Common myeloid progenitor, CD34-positive (primary cell): ENCODE data around the gene ACOD1.

Experiments used
- CTCF ChIA-PET: fragments of 350-600 bp; sonication (Branson Sonifier 250); formaldehyde crosslinking; loops from one replicate; lab custom pipeline; 2021; ENCODE audit warnings: antibody characterized with exemption; lab: Charles Lee
- POLR2A ChIA-PET: fragments of 350-600 bp; sonication (Branson Sonifier 250); formaldehyde crosslinking; loops from one replicate; lab custom pipeline; 2021; ENCODE audit warnings: antibody characterized with exemption; lab: Charles Lee
- DNase-seq, 3 donors: peaks; one replicate each; pipeline versions ENCODE4 v3.0.0 to v3.0.0-alpha.2; 2013
- H3K27ac ChIP-seq, 2 experiments: 1 replicate in 1 of 2; 2 replicates in 1 of 2; pipeline ENCODE4 v1.7.0; 2013; ENCODE audit warnings: inconsistent platforms in 2 of 2, low read length in 2 of 2, mild to moderate bottlenecking in 2 of 2, low read depth in 1 of 2, moderate library complexity in 1 of 2; ENCODE audit not compliant: severe bottlenecking in 2 of 2, insufficient read depth in 1 of 2, poor library complexity in 1 of 2
- H3K27me3 ChIP-seq, 5 experiments: replicated peaks in 2 of 5; 1 replicate in 3 of 5; 2 replicates in 2 of 5; pipeline versions ENCODE4 v1.6.1 to v1.7.0; 2013; ENCODE audit warnings: low read length in 4 of 5, mild to moderate bottlenecking in 2 of 5, moderate library complexity in 2 of 5, inconsistent platforms in 1 of 5; ENCODE audit not compliant: insufficient read depth in 5 of 5, control insufficient read depth in 4 of 5
- H3K36me3 ChIP-seq, 4 experiments: 1 replicate in 2 of 4; 2 replicates in 2 of 4; pipeline versions ENCODE4 v1.6.1 to v1.7.0; 2013; ENCODE audit warnings: low read length in 3 of 4, control low read depth in 1 of 4, mild to moderate bottlenecking in 1 of 4; ENCODE audit not compliant: control insufficient read depth in 4 of 4, insufficient read depth in 4 of 4
- H3K4me1 ChIP-seq, 4 experiments: 1 replicate in 3 of 4; 2 replicates in 1 of 4; pipeline versions ENCODE4 v1.6.1 to v1.7.1; 2013; ENCODE audit warnings: low read length in 3 of 4, mild to moderate bottlenecking in 3 of 4, control low read depth in 1 of 4, inconsistent platforms in 1 of 4, moderate library complexity in 1 of 4; ENCODE audit not compliant: control insufficient read depth in 4 of 4, insufficient read depth in 4 of 4; ENCODE audit errors: control extremely low read depth in 1 of 4
- H3K4me3 ChIP-seq, 7 experiments: 1 replicate in 4 of 7; 2 replicates in 3 of 7; pipeline versions ENCODE4 v1.5.1 to v1.7.0; 2013; ENCODE audit warnings: mild to moderate bottlenecking in 7 of 7, low read length in 6 of 7, moderate library complexity in 6 of 7, inconsistent platforms in 2 of 7, low read depth in 2 of 7, control low read depth in 1 of 7; ENCODE audit not compliant: insufficient read depth in 4 of 7, control insufficient read depth in 1 of 7; ENCODE audit errors: extremely low read depth in 1 of 7
- H3K9me3 ChIP-seq, 5 experiments: 1 replicate in 4 of 5; 2 replicates in 1 of 5; pipeline versions ENCODE4 v1.6.1 to v1.7.1; 2013; ENCODE audit warnings: low read length in 4 of 5, mild to moderate bottlenecking in 2 of 5, inconsistent platforms in 1 of 5, low read depth in 1 of 5, moderate library complexity in 1 of 5; ENCODE audit not compliant: control insufficient read depth in 4 of 5, insufficient read depth in 2 of 5; ENCODE audit errors: control extremely low read depth in 1 of 5
- WGBS: methylation state at CpG from one replicate; pipeline ENCODE4 v1.1.5; 2013; ENCODE audit not compliant: insufficient coverage; 5-methylcytosine and 5-hydroxymethylcytosine counted together

The ACOD1 gene

DNA sequence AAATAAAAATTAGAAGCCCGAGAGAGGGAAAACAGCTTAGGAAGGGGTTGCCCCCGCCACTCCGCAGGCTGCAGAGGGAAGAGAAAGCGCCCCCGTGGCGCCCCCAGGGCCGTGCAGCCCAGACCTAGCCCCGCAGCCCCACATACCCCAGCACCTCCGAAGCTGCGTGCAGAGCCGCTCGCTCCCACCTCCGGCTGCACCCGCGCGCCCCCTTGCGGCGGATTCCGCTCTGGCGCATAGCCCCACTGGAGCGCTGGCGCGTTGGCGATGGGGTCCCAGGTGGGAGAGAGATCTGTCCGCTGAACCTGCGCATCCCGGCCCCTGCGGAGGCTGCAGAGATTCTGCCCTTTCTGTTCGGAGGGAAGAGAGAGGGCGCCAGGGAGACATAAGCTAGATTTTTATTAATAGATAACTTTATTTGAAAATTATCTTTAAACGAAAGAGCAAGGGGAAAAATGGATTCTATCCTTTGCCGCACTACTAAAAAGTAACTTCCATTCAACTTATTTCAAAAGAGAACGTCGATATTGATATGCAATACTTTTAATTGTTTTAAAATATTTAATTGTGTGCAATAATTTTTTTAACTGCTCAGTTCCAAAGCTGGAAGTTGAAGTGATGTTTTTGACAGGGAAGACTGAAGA is 31.9 kb downstream of the ACOD1 start:
- H3K27ac ChIP-seq, result no peak overlapping the region
- no peaks in the 10 kb centered on the region for H3K9me3 ChIP-seq
- ChIA-PET POLR2A (interaction anchor here (0.7 kb wide), 1 partner anchor 13 kb away, joined by 4 read pairs; no protein-coding TSS in a partner anchor), CTCF (interaction anchor here (0.6 to 5.9 kb wide), 20 partner anchors 9 to 1087 kb away, joined by 3 to 41 read pairs (median 4); partner anchors contain the start of genes ACOD1 and CLN5)
- peak overlapping the region in 4 of 7 experiments; percentile 29 to 63 (median 44) for H3K4me3 ChIP-seq
- peaks cover 0 to 13% (median 4%) of the 10 kb centered on the region in 5 experiments for H3K27me3 ChIP-seq
- H3K4me1 ChIP-seq, result peaks cover 0 to 14% (median 5%) of the 10 kb centered on the region in 4 experiments
- H3K36me3 ChIP-seq, result no peaks in the 10 kb centered on the region
- DNase-seq, result peak; percentile 54 to 78 (median 76)
- 0% methylated on average over 21 of the region's 34 CpGs for WGBS

DNA sequence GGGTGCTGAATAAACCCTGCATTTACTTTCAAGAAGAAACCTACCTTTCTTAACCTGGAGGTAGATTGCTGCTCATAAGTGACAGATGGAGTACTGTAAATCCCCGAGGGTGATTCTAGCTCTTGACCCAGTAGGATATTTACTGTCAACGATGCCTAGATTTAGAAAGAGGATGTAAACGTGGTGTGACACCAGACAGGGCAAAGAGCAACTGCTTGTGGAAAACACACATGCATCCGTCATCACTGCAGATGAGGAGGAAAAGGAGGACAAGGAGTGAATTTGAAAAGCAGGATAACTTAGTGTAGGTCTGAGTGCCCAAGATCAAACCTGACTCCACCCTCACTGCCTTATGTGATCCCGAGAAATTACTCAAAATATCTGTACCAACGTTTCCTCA is 33.8 kb downstream of the ACOD1 start:
- 53% methylated on average over 3 of the region's 6 CpGs for WGBS
- Histone ChIP-seq H3K4me1 (peaks cover 0 to 9% (median 4%) of the 10 kb centered on the region in 4 experiments), H3K27ac (no peak overlapping the region), H3K36me3 (no peaks in the 10 kb centered on the region), H3K27me3 (peaks cover 0 to 13% (median 4%) of the 10 kb centered on the region in 5 experiments), H3K9me3 (no peaks in the 10 kb centered on the region), H3K4me3 (no peak overlapping the region)
- ChIA-PET CTCF (interaction anchor here (1.6 to 5.9 kb wide), 5 partner anchors 8 to 49 kb away, joined by 5 to 41 read pairs (median 7); partner anchors contain the start of gene CLN5), POLR2A (no interaction called here)
- no peak for DNase-seq

GRCh38 chr13:76983676-76984075 is 35.4 kb downstream of the ACOD1 start:
- Histone ChIP-seq H3K4me1 (peaks cover 0 to 7% (median 3%) of the 10 kb centered on the region in 4 experiments), H3K9me3 (no peaks in the 10 kb centered on the region), H3K27me3 (peaks cover 0 to 13% (median 4%) of the 10 kb centered on the region in 5 experiments), H3K4me3 (no peak overlapping the region), H3K36me3 (no peaks in the 10 kb centered on the region), H3K27ac (no peak overlapping the region)
- no peak for DNase-seq
- CTCF ChIA-PET, result no interaction called here
- WGBS, result 100% methylated on average over 2 of the region's 5 CpGs
- POLR2A ChIA-PET, result no interaction called here

- Histone ChIP-seq H3K4me3 (peak overlapping the region; percentile 62 to 99 (median 91)), H3K36me3 (peaks cover 2 to 12% (median 9%) of the 10 kb centered on the region in 4 experiments), H3K27me3 (no peaks in the 10 kb centered on the region), H3K4me1 (peaks cover 0 to 25% (median 13%) of the 10 kb centered on the region in 4 experiments), H3K27ac (peak overlapping the region in 1 of 2 experiments; percentile 82), H3K9me3 (no peaks in the 10 kb centered on the region)
- peak; percentile 22 to 82 (median 75) for DNase-seq
- 63% methylated on average over 12 of the region's 15 CpGs for WGBS
- CTCF ChIA-PET, result interaction anchor here (1.2 to 4.5 kb wide), 4 partner anchors 10 to 23 kb away, joined by 5 to 41 read pairs (median 14); no protein-coding TSS in a partner anchor
- POLR2A ChIA-PET, result interaction anchor here (0.7 to 1.7 kb wide), 3 partner anchors 11 to 105 kb away, joined by 3 to 6 read pairs (median 3); partner anchors contain the start of gene KCTD12
These were observed 43.1 kb downstream of the ACOD1 start for GRCh38 chr13:76991432-76991795.

GRCh38 chr13:76991796-76992547 is 43.7 kb downstream of the ACOD1 start, which contains the start of gene CLN5:
TSS of gene CLN5 (plus strand) at chr13:76992081. CDS start at chr13:76992099, 18 bp downstream.
- CTCF ChIA-PET, result interaction anchor here (1.0 to 4.5 kb wide), 5 partner anchors 10 to 23 kb away, joined by 4 to 41 read pairs (median 9); no protein-coding TSS in a partner anchor
- POLR2A ChIA-PET, result interaction anchor here (0.7 to 1.7 kb wide), 4 partner anchors 10 to 106 kb away, joined by 3 to 6 read pairs (median 4); partner anchors contain the start of gene KCTD12
- Histone ChIP-seq H3K4me1 (peaks cover 0 to 25% (median 13%) of the 10 kb centered on the region in 4 experiments), H3K27me3 (no peaks in the 10 kb centered on the region), H3K36me3 (peaks cover 2 to 18% (median 10%) of the 10 kb centered on the region in 4 experiments), H3K9me3 (no peaks in the 10 kb centered on the region), H3K4me3 (peak within 1 kb of the TSS; percentile 62 to 99 (median 91)), H3K27ac (peak within 1 kb of the TSS; percentile 47 to 82)
- peak; percentile 96 to 98 (median 98) for DNase-seq
- WGBS, result under 1% methylated on average over 61 of the region's 73 CpGs

- ChIA-PET CTCF (interaction anchor here (1.0 to 2.8 kb wide), 4 partner anchors 10 to 22 kb away, joined by 4 to 20 read pairs (median 6); no protein-coding TSS in a partner anchor), POLR2A (interaction anchor here (1.1 to 1.7 kb wide), 2 partner anchors 12 to 33 kb away, joined by 4 to 6 read pairs; no protein-coding TSS in a partner anchor)
- H3K9me3 ChIP-seq, result no peaks in the 10 kb centered on the region
- DNase-seq, result peak in 1 of 3 donors; percentile 19
- peaks cover 2 to 18% (median 12%) of the 10 kb centered on the region in 4 experiments for H3K36me3 ChIP-seq
- peak overlapping the region; percentile 62 to 99 (median 91) for H3K4me3 ChIP-seq
- H3K27me3 ChIP-seq, result no peaks in the 10 kb centered on the region
- WGBS, result 1% methylated on average over 18 of the region's 20 CpGs
- H3K27ac ChIP-seq, result peak overlapping the region; percentile 47 to 82
- H3K4me1 ChIP-seq, result peaks cover 0 to 25% (median 13%) of the 10 kb centered on the region in 4 experiments
These were observed 44.3 kb downstream of the ACOD1 start for GRCh38 chr13:76992548-76993001.
